Gastroesophageal sphincter (tissue), 3 donors: ENCODE data around the gene GALNS.

ENCODE experiments used
- EP300 ChIP-seq: sonication (generic); formaldehyde crosslinking; IDR thresholded peaks from one replicate; pipeline ENCODE4 v1.6.1; 2017; ENCODE audit warnings: antibody characterized with exemption, mild to moderate bottlenecking
- POLR2A ChIP-seq, 2 donors: fragments of 450-650 bp; IDR thresholded peaks; one replicate each; pipeline ENCODE4 v1.6.1; 2017; ENCODE audit warnings: antibody characterized with exemption in 2 of 2, mild to moderate bottlenecking in 2 of 2, moderate library complexity in 1 of 2
- POLR2AphosphoS5 ChIP-seq: sonication (generic); formaldehyde crosslinking; IDR thresholded peaks from one replicate; pipeline ENCODE4 v1.6.1; 2017; ENCODE audit warnings: antibody characterized with exemption
- TF ChIP-seq, protein P1 (sequence below), 4 experiments: fragments of 200-600 bp in 2 of 4; fragments of 450-650 bp in 2 of 4; sonication (generic) in 1 of 4; IDR thresholded peaks; one replicate each; pipeline ENCODE4 v1.5.1; 2017 to 2019; ENCODE audit warnings: antibody characterized with exemption in 4 of 4, mild to moderate bottlenecking in 2 of 4, moderate library complexity in 2 of 4

DNA sequence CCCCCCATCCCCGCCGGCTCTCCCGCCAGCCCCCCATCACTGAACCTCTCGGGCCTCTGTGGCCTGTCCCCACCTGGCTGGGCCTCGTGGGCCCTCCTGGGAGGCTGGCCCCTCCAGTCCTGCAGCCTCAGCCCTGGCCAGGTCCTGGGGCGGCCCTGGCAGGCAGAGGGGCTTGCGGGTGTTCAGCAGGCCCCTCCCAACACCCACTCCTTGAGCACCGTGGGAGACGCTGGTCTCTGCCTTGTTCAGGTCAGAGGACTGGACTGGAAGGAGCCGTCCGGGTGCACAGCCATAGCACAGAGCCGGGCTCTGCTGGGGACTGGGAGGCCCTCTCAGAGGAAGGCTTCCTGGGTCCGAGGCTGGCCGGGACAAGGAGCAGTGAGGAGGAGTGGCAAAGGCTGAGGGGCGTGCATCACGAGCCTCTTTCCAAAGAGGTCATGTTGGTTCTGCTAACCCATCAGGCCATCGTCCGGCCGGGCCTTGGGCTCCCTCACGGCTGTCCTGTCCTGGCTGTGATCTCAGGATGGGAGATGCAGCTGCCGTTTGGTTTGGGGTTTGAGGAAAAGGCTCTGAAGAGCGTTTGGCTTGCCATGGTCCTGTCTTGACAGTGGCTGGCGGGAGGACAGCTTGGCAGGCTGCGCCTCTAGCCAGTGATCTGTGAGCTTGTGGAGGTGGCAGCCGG lies 16.0 kb upstream of the GALNS start:
- TF ChIP-seq, protein P1, sequence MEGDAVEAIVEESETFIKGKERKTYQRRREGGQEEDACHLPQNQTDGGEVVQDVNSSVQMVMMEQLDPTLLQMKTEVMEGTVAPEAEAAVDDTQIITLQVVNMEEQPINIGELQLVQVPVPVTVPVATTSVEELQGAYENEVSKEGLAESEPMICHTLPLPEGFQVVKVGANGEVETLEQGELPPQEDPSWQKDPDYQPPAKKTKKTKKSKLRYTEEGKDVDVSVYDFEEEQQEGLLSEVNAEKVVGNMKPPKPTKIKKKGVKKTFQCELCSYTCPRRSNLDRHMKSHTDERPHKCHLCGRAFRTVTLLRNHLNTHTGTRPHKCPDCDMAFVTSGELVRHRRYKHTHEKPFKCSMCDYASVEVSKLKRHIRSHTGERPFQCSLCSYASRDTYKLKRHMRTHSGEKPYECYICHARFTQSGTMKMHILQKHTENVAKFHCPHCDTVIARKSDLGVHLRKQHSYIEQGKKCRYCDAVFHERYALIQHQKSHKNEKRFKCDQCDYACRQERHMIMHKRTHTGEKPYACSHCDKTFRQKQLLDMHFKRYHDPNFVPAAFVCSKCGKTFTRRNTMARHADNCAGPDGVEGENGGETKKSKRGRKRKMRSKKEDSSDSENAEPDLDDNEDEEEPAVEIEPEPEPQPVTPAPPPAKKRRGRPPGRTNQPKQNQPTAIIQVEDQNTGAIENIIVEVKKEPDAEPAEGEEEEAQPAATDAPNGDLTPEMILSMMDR (IDR thresholded peaks at IDR 0.05): no peak
- TF ChIP-seq POLR2A (IDR thresholded peaks at IDR 0.05) (no peak), POLR2AphosphoS5 (no peak), EP300 (no peak)
